Neuronal stem cell (in vitro differentiated cells): ENCODE measurements around the gene PRICKLE2.

Experiments used
- DNase-seq: peaks from one replicate; pipeline ENCODE4 v3.0.0-alpha.2; 2013; ENCODE audit warnings: low spot score
- H2AFZ ChIP-seq: one replicate; pipeline ENCODE4 v1.6.1; 2013; ENCODE audit warnings: mild to moderate bottlenecking, low read length, inconsistent platforms
- H2AK5ac ChIP-seq: 2 replicates; pipeline ENCODE4 v1.6.1; 2013; ENCODE audit warnings: low read depth, mild to moderate bottlenecking, inconsistent platforms, low read length, moderate library complexity, mixed read lengths
- H2BK120ac ChIP-seq: 2 replicates; pipeline ENCODE4 v1.6.1; 2013; ENCODE audit warnings: low read depth, mild to moderate bottlenecking, inconsistent platforms, low read length, moderate library complexity, mixed read lengths
- H2BK12ac ChIP-seq: one replicate; pipeline ENCODE4 v1.6.1; 2013; ENCODE audit warnings: low read length, inconsistent platforms
- H2BK15ac ChIP-seq: 2 replicates; pipeline ENCODE4 v1.6.1; 2013; ENCODE audit warnings: mild to moderate bottlenecking, low read length, inconsistent platforms, mixed read lengths
- H2BK5ac ChIP-seq: one replicate; pipeline ENCODE4 v1.6.1; 2013; ENCODE audit warnings: inconsistent platforms, mild to moderate bottlenecking, low read length, moderate library complexity
- H3K14ac ChIP-seq: one replicate; pipeline ENCODE4 v1.6.1; 2013; ENCODE audit warnings: low read length, inconsistent platforms
- H3K18ac ChIP-seq: 2 replicates; pipeline ENCODE4 v1.6.1; 2013; ENCODE audit warnings: low read length, inconsistent platforms
- H3K23ac ChIP-seq: 2 replicates; pipeline ENCODE4 v1.6.1; 2013; ENCODE audit warnings: low read depth, mild to moderate bottlenecking, mixed read lengths, low read length, inconsistent platforms; ENCODE audit not compliant: poor library complexity
- H3K27ac ChIP-seq: replicated peaks from 3 replicates; pipeline ENCODE4 v1.5.1; 2013; ENCODE audit warnings: low read length, inconsistent platforms
- H3K27me3 ChIP-seq, 3 experiments: 2 replicates each; pipeline ENCODE4 v1.6.1; 2013; ENCODE audit warnings: low read length in 3 of 3, mild to moderate bottlenecking in 2 of 3, inconsistent platforms in 1 of 3, low read depth in 1 of 3, mixed read lengths in 1 of 3, moderate library complexity in 1 of 3; ENCODE audit not compliant: control insufficient read depth in 3 of 3, insufficient read depth in 3 of 3
- H3K36me3 ChIP-seq, 2 donors: replicated peaks in 1 of 2; 2 replicates each; pipeline ENCODE4 v1.6.1; 2013; ENCODE audit warnings: low read length in 2 of 2; ENCODE audit not compliant: control insufficient read depth in 2 of 2, insufficient read depth in 2 of 2
- H3K4ac ChIP-seq: 2 replicates; pipeline ENCODE4 v1.6.1; 2013; ENCODE audit warnings: inconsistent platforms, mild to moderate bottlenecking, low read length, moderate library complexity
- H3K4me1 ChIP-seq, 2 donors: 1 replicate in 1 of 2; 2 replicates in 1 of 2; pipeline ENCODE4 v1.6.1; 2013; ENCODE audit warnings: low read length in 2 of 2, low read depth in 1 of 2; ENCODE audit not compliant: control insufficient read depth in 2 of 2, insufficient read depth in 1 of 2
- H3K4me2 ChIP-seq: one replicate; pipeline ENCODE4 v1.6.1; 2013; ENCODE audit warnings: mild to moderate bottlenecking, low read length, inconsistent platforms; ENCODE audit not compliant: insufficient read depth, poor library complexity, severe bottlenecking
- H3K4me3 ChIP-seq, 2 donors: 2 replicates each; pipeline ENCODE4 v1.5.1; 2013; ENCODE audit warnings: low read length in 2 of 2, mild to moderate bottlenecking in 2 of 2, inconsistent platforms in 1 of 2, moderate library complexity in 1 of 2
- H3K79me1 ChIP-seq: one replicate; pipeline ENCODE4 v1.6.1; 2013; ENCODE audit warnings: low read depth, mild to moderate bottlenecking, inconsistent platforms, low read length, moderate library complexity
- H3K9ac ChIP-seq: one replicate; pipeline ENCODE4 v1.6.1; 2013; ENCODE audit warnings: mild to moderate bottlenecking, low read depth, low read length, inconsistent platforms; ENCODE audit not compliant: poor library complexity
- H3K9me3 ChIP-seq, 2 donors: replicated peaks in 1 of 2; 2 replicates each; pipeline versions ENCODE3 to v1.6.1; 2013; ENCODE audit warnings: low read length in 2 of 2, mild to moderate bottlenecking in 2 of 2, inconsistent platforms in 1 of 2, low read depth in 1 of 2, mixed read lengths in 1 of 2, moderate library complexity in 1 of 2; ENCODE audit not compliant: control insufficient read depth in 2 of 2, insufficient read depth in 1 of 2
- H4K8ac ChIP-seq: one replicate; pipeline ENCODE4 v1.6.1; 2013; ENCODE audit warnings: low read depth, mild to moderate bottlenecking, inconsistent platforms, low read length, moderate library complexity
- H4K91ac ChIP-seq: one replicate; pipeline ENCODE4 v1.6.1; 2013; ENCODE audit warnings: low read length, low read depth, mild to moderate bottlenecking, inconsistent platforms; ENCODE audit not compliant: poor library complexity
- WGBS, 2 donors: extraction: QIAGEN DNeasy Blood & Tissue Kit; methylation state at CpG; one replicate each; pipeline ENCODE4 v1.1.7; 2013; ENCODE audit warnings: missing lambda C conversion rate in 2 of 2, mixed read lengths in 1 of 2; ENCODE audit not compliant: insufficient read length in 2 of 2, insufficient replicate concordance in 1 of 2; ENCODE audit errors: extremely low coverage in 2 of 2; 5-methylcytosine and 5-hydroxymethylcytosine counted together

The PRICKLE2 gene

GRCh38 chr3:64107190-64107589, 118.1 kb downstream of the PRICKLE2 start:
- peaks cover 15 to 32% of the 10 kb centered on the region in 2 donors for H3K4me1 ChIP-seq
- no peak overlapping the region for H2BK15ac ChIP-seq
- no peak overlapping the region for H4K91ac ChIP-seq
- no peak overlapping the region for H2AK5ac ChIP-seq
- H3K9me3 ChIP-seq: no peaks in the 10 kb centered on the region
- no peak overlapping the region for H3K23ac ChIP-seq
- no peaks in the 10 kb centered on the region for H3K36me3 ChIP-seq
- H2BK5ac ChIP-seq: no peak overlapping the region
- no peak overlapping the region for H2AFZ ChIP-seq
- no peak overlapping the region for H3K27ac ChIP-seq
- no peak overlapping the region for H3K9ac ChIP-seq
- H2BK120ac ChIP-seq: no peak overlapping the region
- no peak overlapping the region for H2BK12ac ChIP-seq
- WGBS, 2 donors: no CpG with 5 or more reads among the region's 5 CpGs
- no peak overlapping the region for H3K4me2 ChIP-seq
- no peak overlapping the region for H3K18ac ChIP-seq
- H3K14ac ChIP-seq: no peak overlapping the region
- no peak overlapping the region for H3K4ac ChIP-seq
- H3K79me1 ChIP-seq: no peaks in the 10 kb centered on the region
- no peak for DNase-seq
- H3K27me3 ChIP-seq: no peaks in the 10 kb centered on the region
- H3K4me3 ChIP-seq: no peak overlapping the region
- H4K8ac ChIP-seq: no peak overlapping the region

- no peaks in the 10 kb centered on the region for H3K36me3 ChIP-seq
Measured at GRCh38 chr3:64105816-64106215, 119.5 kb downstream of the PRICKLE2 start.

GRCh38 chr3:64104691-64105111, 120.6 kb downstream of the PRICKLE2 start:
- DNase-seq: no peak
- Histone ChIP-seq H3K36me3 (no peaks in the 10 kb centered on the region), H2AK5ac (no peak overlapping the region), H3K9ac (no peak overlapping the region), H3K4me3 (no peak overlapping the region), H2AFZ (no peak overlapping the region), H3K4me2 (no peak overlapping the region), H4K8ac (no peak overlapping the region), H3K18ac (no peak overlapping the region), H3K9me3 (no peaks in the 10 kb centered on the region), H3K27ac (no peak overlapping the region), H3K79me1 (no peaks in the 10 kb centered on the region), H3K4ac (no peak overlapping the region), H3K27me3 (no peaks in the 10 kb centered on the region), H3K4me1 (peaks cover 15 to 28% of the 10 kb centered on the region in 2 donors), H2BK12ac (no peak overlapping the region), H3K14ac (no peak overlapping the region), H2BK15ac (no peak overlapping the region), H2BK5ac (no peak overlapping the region), H3K23ac (no peak overlapping the region), H4K91ac (no peak overlapping the region), H2BK120ac (no peak overlapping the region)
- no CpG with 5 or more reads among the region's 3 CpGs for WGBS, 2 donors

More at GRCh38 chr3:64105816-64106215, 119.5 kb downstream of the PRICKLE2 start:
- Histone ChIP-seq H2BK15ac (no peak overlapping the region), H2BK120ac (no peak overlapping the region), H3K27me3 (no peaks in the 10 kb centered on the region), H3K18ac (no peak overlapping the region), H3K79me1 (no peaks in the 10 kb centered on the region), H3K4ac (no peak overlapping the region), H3K4me2 (no peak overlapping the region), H3K9ac (no peak overlapping the region), H3K27ac (no peak overlapping the region), H3K9me3 (no peaks in the 10 kb centered on the region), H3K23ac (no peak overlapping the region), H2BK12ac (no peak overlapping the region), H3K14ac (no peak overlapping the region), H2AFZ (no peak overlapping the region), H4K8ac (no peak overlapping the region), H4K91ac (no peak overlapping the region), H2AK5ac (no peak overlapping the region), H2BK5ac (no peak overlapping the region), H3K4me3 (no peak overlapping the region), H3K4me1 (peaks cover 15 to 32% of the 10 kb centered on the region in 2 donors)
- DNase-seq: no peak

GRCh38 chr3:64104006-64104405, 121.3 kb downstream of the PRICKLE2 start:
- no peaks in the 10 kb centered on the region for H3K9me3 ChIP-seq
- H2BK15ac ChIP-seq: no peak overlapping the region
- no peak overlapping the region for H3K23ac ChIP-seq
- H3K4me1 ChIP-seq: peaks cover 13 to 21% of the 10 kb centered on the region in 2 donors
- H2AFZ ChIP-seq: no peak overlapping the region
- H4K8ac ChIP-seq: no peak overlapping the region
- no peak overlapping the region for H3K4ac ChIP-seq
- H3K27ac ChIP-seq: no peak overlapping the region
- H2BK120ac ChIP-seq: no peak overlapping the region
- no peak overlapping the region for H3K14ac ChIP-seq
- H2BK5ac ChIP-seq: no peak overlapping the region
- H3K27me3 ChIP-seq: no peaks in the 10 kb centered on the region
- no peaks in the 10 kb centered on the region for H3K79me1 ChIP-seq
- H4K91ac ChIP-seq: no peak overlapping the region
- no peaks in the 10 kb centered on the region for H3K36me3 ChIP-seq
- no peak overlapping the region for H2BK12ac ChIP-seq
- no peak overlapping the region for H3K4me3 ChIP-seq
- H3K18ac ChIP-seq: no peak overlapping the region
- no peak overlapping the region for H3K9ac ChIP-seq
- no peak for DNase-seq
- no peak overlapping the region for H3K4me2 ChIP-seq
- no CpG with 5 or more reads among the region's 3 CpGs for WGBS, 2 donors
- no peak overlapping the region for H2AK5ac ChIP-seq
